Caki2 (cell line): ENCODE results near the gene LAMTOR1. TPM values are rescaled to one million over a fixed set of nuclear protein-coding genes. Genes with fewer than 3 reads are reported as not detected.

Experiments used
- DNase-seq: peaks from one replicate; pipeline ENCODE4 v3.0.0-alpha.2; 2015; ENCODE audit warnings: low read depth
- in situ Hi-C: cut with HindIII; loops from 2 replicates; pipeline ENCODE4 v1.10.0; 2016; ENCODE audit warnings: low sequenced_read_pairs, low pct_unique_long_range_greater_than_20kb, mixed read lengths
- total RNA-seq: library from RNA; depleted of rRNA; stranded (reverse); fragments of >200 nt; shearing (Covaris generic); gene quantifications from 2 replicates; pipeline ENCODE4 v1.2.3, GENCODE V29; 2014; ENCODE audit warnings: low replicate concordance

LAMTOR1 gene
- total RNA-seq, 1 experiment from 2014 or later, result 117 TPM

- no peak for DNase-seq
- in situ Hi-C loops, result no loop called here
These were observed 14.9 kb downstream of the LAMTOR1 start for GRCh38 chr11:72088076-72088808.

- DNase-seq, result no peak
- in situ Hi-C loops, result no loop called here
These were observed 17.3 kb downstream of the LAMTOR1 start for GRCh38 chr11:72085621-72086351.

DNA sequence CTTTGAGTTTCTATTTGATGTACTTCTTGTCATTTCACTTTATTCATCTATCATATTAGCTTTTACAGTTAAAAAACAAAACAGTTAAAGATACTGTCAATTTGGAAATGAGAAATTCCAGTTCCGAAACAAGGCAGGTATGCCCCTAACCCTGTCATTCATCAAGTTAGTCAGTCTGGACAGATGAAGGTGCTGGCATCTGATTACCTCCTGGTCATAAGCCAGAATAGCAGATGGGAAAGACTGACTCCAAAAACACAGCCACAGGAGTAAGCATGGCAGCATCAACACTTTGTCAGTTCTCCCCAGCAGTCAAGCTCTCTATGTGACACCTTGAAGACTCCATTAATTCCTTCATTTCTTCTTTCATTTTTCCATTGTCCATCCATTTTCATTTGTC, 18.1 kb downstream of the LAMTOR1 start:
- in situ Hi-C loops, result no loop called here
- no peak for DNase-seq

GRCh38 chr11:72084076-72084475, 19.0 kb downstream of the LAMTOR1 start:
- DNase-seq, result no peak
- in situ Hi-C loops, result no loop called here

DNA sequence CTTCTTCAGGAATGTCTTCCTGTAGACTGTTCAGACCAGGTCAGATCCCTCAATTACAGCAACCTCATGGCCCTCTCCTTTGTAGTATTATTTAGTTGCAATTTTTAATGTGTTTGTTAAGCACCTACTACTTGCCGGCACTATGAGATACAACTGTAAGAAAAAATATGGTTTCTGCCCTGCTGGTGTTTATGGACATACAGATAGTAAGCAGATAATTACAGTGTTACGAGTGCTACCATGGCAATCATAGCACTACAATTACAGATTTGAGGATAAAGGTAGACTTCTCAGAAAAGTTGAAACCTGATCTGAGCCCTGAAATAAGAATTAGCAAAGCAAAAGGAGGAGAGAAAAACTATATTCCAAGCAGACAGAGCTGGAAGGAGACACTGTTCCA, 19.7 kb downstream of the LAMTOR1 start:
- in situ Hi-C loops, result no loop called here
- no peak for DNase-seq

DNA sequence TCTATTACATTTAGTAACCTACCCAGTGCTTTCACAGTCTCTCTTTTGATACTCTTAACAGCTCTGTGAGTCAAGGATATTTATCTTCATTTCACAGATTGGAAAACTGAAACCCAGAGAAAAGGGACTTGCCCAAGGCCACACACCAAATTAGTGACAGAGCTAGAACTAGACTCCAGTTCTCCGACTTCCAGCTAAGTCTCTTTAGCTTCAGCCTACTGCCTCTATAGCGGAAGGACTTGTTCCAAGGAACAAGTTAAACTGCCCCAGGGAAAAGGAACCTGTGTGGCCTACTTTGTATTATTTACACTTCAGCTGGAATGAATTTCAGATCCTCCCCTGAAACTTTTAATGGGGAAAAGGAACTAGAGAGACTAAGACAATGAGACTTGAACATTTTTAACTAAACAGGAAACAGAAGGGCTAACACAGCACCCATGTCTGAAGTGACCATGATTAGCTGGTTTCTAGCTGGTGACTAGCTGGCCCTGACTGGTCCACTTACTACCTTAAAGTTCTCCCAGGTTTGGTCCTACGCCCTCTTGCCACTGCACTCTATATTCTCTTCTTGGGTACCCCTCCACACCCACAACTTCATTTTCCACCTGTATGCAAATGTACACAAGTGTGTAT, 21.2 kb downstream of the LAMTOR1 start:
- in situ Hi-C loops, result no loop called here

DNA sequence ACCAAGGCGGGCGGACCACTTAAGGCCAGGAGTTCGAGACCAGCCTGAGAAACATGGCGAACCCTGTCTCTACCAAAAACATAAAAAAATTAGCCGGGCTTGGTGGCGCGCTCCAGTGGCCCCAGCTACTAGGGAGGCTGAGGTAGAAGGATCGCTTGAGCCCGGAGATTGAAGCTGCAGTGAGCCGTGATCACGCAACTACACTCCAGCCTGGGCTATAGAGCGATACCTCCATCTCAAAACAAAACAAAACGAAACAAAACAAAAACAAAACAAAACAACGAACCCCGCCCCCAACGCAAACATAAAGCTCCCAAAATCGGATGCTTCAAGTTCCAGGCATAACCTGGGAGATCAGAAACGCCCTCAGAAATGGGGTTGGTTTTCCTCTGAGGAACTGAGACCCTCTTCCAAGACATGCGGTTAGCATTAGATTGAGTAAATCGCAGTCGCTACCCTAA, 21.9 kb downstream of the LAMTOR1 start:
- in situ Hi-C loops, result no loop called here

More for the DNA sequence above, 21.2 kb downstream of the LAMTOR1 start:
- DNase-seq, result no peak

DNA sequence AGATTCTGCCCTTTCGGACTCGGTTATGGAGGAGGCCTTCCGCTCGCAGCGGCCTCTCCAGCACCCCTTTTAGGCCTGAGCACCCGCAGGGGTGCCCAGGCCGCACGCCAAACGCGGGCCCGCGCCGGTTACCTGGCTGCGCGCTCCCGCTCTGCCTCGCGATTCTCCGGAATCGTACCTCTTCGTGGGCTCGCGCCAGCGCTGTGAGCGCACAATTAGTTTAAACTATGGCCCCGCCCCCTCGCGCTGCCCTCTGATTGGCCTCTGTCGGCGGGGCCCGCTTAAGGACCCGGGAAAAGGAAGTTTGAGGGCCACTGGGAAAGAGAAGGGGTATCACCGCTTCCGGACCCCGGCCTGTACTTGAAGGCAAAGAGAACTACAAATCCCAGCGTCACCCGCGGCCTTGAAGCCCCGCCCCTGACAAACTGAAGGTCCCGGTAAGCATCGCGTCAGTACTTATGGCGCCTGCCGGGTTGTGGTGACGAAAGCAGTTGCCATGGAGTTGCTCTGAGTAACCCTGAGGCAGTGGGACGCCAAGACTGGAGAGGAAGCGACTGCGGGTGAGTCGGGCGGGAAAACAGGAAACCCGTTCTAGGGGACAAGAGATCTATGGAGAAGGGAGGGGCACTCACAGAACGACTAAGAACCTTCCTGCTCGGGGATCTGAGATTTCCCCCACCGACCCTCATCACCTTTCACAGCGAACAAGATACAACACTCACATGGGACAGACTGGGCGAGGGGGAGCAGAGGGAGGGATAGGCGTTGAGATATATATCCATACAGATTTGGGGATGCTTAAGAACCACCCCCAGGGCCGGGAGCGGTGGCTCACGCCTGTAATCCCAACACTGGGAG, 22.5 kb downstream of the LAMTOR1 start, which contains the start of the genes LRRC51 and NUMA1:
Gene LRRC51, plus strand, starts transcription at position 525 of the 858 bp plus-strand sequence. CDS start 8,234 bp downstream, outside the sequence.
Gene NUMA1, minus strand, starts transcription at position 217 of the 858 bp plus-strand sequence. CDS start 44,599 bp downstream, outside the sequence.
- peak; percentile 99 for DNase-seq
- in situ Hi-C loops, result no loop called here

More for the DNA sequence above, 21.9 kb downstream of the LAMTOR1 start:
- DNase-seq, result no peak

DNA sequence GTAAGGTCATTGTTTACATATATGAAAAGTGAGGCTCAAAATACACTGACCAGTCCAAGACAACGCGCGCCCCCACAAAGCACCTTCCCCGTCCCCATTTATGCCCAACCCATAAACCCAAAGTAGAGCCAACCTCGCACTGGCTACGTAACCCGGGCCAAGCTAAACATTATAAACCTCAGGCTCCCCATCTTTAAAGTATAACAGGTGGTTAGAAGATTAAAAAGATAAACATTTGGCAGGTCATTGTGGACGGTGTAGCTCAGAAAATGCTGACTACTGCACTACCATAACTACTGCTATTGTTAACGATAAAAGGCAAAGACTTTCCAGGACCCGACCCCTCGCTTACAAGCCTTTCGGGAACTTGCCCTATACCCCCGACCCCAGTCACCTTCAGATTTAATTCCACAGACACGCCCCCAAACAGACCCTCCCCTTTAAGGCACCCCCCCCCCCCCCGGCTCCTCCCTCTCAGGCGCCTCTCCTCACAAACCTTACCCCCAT, 23.2 kb downstream of the LAMTOR1 start:
- in situ Hi-C loops, result no loop called here

GRCh38 chr11:72078477-72078876, 24.6 kb downstream of the LAMTOR1 start:
- DNase-seq, result no peak
- in situ Hi-C loops, result no loop called here

More for the DNA sequence above, 23.2 kb downstream of the LAMTOR1 start:
- DNase-seq, result peak; percentile 18

DNA sequence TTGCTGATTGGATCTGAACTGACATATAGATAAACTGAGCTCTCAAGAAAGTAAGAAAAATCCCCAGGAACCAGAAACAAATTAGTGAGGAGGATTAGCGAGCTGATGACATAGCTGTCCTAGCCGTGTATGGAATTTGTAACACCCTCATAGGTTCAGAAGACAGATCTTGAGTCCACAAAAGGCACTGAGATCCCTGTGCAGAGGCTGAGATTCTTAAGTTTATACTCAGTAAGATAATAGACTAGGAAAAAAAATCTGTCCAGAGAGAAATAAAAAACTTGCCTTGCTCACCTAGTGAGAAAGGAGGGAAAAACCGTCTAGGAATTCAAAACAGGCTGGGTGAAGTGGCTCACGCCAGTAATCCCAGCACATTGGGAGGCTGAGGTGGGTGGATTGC, 27.3 kb downstream of the LAMTOR1 start:
- DNase-seq, result no peak
- in situ Hi-C loops, result no loop called here

GRCh38 chr11:72075109-72075508, 28.0 kb downstream of the LAMTOR1 start:
- no peak for DNase-seq

GRCh38 chr11:72072348-72072747, 30.7 kb downstream of the LAMTOR1 start:
- in situ Hi-C loops, result no loop called here
- DNase-seq, result peak; percentile 50

More at GRCh38 chr11:72075109-72075508, 28.0 kb downstream of the LAMTOR1 start:
- in situ Hi-C loops, result no loop called here

DNA sequence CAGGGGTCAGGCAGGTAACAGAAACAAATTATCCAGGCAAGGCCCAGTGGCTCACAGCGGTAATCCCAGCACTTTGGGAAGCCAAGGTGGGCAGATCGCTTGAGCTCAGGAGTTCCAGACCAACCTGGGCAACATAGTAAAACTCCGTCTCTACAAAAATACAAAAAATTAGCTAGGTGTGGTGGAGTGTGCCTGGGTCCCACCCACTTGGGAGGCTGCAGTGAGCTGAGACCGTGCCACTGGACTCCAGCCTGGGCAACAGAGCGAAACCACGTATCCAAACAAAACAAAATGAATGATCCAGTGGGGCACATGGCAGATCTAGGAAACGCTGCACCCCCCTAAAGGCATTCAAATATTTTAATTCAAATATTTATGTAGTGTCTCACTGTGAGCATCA, 32.6 kb downstream of the LAMTOR1 start:
- in situ Hi-C loops, result no loop called here
- peak; percentile 58 for DNase-seq

- DNase-seq, result peak; percentile 77
- in situ Hi-C loops, result no loop called here
These were observed 33.3 kb downstream of the LAMTOR1 start for GRCh38 chr11:72069787-72070251.

DNA sequence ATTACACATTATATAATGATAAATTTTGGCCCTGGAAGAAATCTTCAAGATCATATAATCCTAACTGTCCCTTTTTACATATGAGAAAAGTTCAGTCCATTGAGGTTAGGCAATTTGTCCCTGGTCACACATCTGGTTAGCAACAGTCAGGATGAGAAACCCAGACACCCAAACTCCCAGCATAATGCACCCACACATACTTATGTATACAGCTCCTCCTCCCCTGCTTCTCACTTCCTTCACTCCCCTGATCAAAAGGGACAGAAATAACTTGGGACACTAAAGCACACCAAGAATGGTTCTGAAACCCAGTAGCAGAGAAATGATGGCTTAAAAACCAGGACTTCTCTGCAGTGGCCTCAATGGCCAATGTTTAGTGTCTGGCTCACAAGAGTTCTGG, 33.9 kb downstream of the LAMTOR1 start:
- in situ Hi-C loops, result no loop called here
- no peak for DNase-seq

- no peak for DNase-seq
- in situ Hi-C loops, result no loop called here
These were observed 35.4 kb downstream of the LAMTOR1 start for GRCh38 chr11:72067676-72068075.

DNA sequence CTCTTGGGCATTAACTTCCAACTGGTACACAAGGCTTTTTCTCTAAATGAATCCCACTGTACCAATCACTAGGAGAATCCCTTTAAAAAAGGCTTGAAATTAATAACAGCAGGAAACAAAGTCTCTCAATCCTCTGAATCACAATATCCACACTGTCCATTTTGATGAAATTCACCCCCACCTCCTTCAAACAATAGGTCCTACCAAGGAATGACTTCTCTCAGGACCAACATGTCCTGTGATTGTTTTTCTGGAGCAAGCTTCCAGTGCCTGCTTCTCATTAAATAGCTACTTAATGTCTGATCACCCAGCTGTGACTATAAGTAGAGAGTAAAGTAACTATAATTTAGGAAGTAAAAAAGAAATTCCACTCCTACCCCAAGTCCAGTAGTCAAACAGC, 35.8 kb downstream of the LAMTOR1 start:
- no peak for DNase-seq

More for the DNA sequence above, 35.8 kb downstream of the LAMTOR1 start:
- in situ Hi-C loops, result no loop called here
